ENCODE results near the gene ZFPM1.

DNA sequence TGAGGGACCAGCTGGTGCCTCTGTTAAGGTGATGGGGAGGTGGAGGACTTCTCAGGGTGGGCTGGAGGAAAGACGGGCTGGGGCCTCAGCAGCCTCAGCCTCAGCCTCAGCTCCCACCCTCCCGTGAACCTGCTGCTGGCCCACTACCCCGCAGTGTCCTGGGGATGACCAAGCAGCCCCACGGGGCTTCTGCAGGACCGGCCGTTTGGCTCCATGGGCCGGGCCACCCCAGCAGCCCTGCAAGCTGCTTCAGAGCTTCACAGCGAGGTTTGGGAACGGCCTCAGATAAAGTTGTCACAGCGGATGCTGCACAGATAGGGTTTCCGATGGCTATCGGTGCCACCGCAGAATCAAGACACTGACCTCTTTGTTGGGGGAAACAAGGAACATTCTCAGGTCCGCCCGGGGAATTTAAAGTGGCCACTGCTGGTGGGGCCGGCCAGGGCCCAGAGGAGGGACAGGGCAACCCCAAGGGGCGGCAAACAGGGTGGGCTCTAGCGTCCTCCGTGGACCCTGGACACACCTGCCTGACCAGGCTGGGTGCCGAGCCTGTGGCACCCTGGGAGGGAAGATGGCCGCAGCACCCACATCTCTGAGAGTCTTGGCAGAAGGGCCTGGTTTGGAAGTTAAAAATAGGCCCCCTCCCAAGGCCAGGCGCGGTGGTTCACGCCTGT, 69.3 kb downstream of the ZFPM1 start:
- no peak for TF ChIP-seq EGR1 (IDR thresholded peaks at IDR 0.05; ENCODE audit: low read depth)
- TF ChIP-seq, protein P1, sequence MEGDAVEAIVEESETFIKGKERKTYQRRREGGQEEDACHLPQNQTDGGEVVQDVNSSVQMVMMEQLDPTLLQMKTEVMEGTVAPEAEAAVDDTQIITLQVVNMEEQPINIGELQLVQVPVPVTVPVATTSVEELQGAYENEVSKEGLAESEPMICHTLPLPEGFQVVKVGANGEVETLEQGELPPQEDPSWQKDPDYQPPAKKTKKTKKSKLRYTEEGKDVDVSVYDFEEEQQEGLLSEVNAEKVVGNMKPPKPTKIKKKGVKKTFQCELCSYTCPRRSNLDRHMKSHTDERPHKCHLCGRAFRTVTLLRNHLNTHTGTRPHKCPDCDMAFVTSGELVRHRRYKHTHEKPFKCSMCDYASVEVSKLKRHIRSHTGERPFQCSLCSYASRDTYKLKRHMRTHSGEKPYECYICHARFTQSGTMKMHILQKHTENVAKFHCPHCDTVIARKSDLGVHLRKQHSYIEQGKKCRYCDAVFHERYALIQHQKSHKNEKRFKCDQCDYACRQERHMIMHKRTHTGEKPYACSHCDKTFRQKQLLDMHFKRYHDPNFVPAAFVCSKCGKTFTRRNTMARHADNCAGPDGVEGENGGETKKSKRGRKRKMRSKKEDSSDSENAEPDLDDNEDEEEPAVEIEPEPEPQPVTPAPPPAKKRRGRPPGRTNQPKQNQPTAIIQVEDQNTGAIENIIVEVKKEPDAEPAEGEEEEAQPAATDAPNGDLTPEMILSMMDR (IDR thresholded peaks at IDR 0.05 in 2 of 3, conservative IDR thresholded peaks at IDR 0.05 in 1 of 3; ENCODE audit: borderline replicate concordance in 1 of 3, insufficient read depth in 1 of 3, low read depth in 2 of 3, low read length in 2 of 3), result no peak

All from HCT116 (cell line).